Anterior cingulate cortex (tissue), 58 donors: ENCODE data around the gene TAS2R39.

Experiments used
- DNase-seq, 58 donors: peaks; one replicate each; lab custom pipeline; 2025; lab: John Stamatoyannopoulos, UW

Gene TAS2R39

DNA sequence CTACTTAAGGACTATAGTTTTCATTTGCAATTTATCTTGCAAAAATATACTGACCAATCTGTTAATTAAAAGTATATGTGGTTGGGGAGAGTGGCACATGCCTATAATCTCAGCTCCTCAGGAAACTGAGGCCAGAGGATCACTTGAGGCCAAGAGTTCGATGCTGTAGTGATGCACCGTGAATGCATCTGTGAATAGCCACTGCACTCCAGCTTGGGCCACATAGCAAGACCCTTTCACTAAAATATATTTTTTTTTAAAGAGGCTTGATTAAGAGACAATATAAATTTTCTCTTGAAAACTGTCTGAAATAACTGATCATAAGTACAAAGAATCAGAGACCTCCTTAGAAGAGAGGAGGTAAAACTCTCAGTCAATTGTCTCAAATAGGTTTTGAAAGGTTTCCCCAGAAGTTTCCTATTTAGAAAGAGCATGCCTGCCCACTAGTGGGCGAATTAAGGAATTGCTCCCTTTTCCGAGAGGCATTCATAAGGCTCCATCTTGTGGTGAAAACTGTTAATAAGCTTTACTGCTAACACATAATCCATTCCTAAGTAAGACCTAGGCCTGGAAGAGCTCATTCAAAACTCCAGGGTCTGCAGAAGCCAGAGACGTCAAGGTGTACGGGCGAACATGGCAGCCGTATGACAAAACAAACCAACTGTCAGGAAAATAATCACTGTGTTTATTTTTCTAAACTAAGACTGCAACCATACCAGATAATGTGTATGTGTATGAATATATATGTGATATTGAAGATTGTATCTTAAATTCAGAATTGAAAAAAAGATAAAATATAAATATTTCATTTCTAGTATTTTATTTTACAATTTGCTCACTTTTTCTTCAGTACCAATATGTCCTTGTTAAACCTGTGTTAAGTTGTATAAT, 31.8 kb downstream of the TAS2R39 start:
- DNase-seq, result peak in 37 of 58 donors; percentile 12 to 84 (median 34)

- peak in 23 of 58 donors; percentile 11 to 72 (median 29) for DNase-seq
These were observed 32.9 kb downstream of the TAS2R39 start for GRCh38 chr7:143216151-143216550.

DNA sequence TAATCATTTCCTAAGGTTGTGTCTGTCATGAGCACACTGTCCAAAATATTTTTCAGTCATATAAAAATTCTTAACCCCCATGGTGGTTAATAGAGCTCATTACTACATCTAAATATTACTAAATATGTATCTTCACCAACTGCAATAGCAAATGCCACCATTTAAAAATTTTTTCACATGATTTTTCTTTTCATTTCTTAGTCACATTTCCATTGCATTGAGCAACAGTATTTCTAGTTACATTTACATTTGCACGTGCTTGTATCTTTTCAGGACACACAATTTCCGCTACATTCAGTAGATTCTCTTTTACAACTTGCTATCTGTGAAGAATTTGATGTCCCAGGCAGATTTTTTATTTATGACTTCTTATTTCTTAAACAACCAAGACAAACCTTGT, 33.5 kb downstream of the TAS2R39 start:
- DNase-seq, result no peak

DNA sequence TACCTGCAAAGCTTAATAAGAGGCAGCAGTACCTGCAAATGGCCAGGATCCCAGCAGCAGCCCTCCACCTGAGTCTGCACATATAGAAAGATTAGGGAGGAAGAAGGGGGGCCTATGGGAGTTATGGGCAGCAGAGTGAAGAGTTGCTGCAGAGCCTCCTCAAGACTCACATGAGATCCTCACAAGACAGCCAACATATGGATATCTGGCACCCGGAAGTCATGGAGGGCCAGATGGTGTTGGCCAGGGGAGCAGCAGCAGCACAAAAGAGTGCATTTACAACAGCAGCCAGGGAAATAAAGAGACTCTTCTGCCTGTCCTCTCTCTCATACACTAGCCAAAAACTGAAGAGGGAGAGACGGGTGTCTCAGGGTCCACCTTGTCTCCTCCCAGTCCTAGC, 34.6 kb downstream of the TAS2R39 start:
- DNase-seq, result no peak

- no peak for DNase-seq
These were observed 38.1 kb downstream of the TAS2R39 start for GRCh38 chr7:143221286-143221685.

DNA sequence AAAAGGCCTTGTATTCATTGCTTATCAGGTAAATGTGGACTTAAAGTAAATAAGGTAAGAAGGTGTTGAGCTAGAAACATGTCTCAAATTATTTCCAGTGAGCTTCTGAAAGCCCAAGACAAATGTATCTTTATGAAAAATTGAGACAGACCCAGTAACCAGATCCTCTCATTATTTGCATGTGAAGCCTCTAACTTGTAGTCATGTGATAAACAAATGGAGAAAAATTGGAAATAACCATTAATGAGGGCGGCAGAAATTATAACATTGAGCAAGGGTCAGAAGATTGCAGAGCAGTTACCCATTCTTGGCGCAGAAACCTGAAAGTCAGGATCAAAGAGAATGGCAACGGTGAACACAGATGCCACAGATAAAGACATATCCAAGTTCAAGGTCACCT, 38.5 kb downstream of the TAS2R39 start, which contains the start of gene TAS2R40:
Gene TAS2R40, plus strand, starts transcription at position 301 of the 400 bp plus-strand sequence. Its CDS starts 42 bp downstream, at position 343.
- no peak for DNase-seq

- peak in 1 of 58 donors; percentile 31 for DNase-seq
These were observed 39.6 kb downstream of the TAS2R39 start for GRCh38 chr7:143222782-143223181.

DNA sequence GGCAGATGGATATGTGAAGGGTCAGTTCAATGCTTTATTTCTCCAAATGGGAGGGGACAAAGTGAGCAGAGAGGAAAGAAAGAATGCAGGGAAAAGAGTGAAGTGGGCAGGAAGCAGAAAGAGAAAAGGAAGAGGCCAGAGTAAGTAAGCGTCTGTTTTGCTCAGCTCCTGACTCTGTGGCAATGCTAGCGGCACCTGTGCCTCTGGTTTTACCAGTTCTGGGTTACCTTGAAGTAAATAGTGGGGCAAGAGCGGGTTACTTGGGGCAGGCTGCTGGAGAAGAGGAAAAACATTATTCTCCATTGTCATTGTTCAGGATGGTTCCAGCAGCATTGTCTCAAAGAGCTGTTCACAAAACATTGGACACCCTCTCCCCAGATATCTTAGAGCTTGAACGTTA, 40.6 kb downstream of the TAS2R39 start:
- no peak for DNase-seq

GRCh38 chr7:143225047-143225446, 41.8 kb downstream of the TAS2R39 start:
- no peak for DNase-seq

GRCh38 chr7:143227806-143228205, 44.6 kb downstream of the TAS2R39 start:
- no peak for DNase-seq

DNA sequence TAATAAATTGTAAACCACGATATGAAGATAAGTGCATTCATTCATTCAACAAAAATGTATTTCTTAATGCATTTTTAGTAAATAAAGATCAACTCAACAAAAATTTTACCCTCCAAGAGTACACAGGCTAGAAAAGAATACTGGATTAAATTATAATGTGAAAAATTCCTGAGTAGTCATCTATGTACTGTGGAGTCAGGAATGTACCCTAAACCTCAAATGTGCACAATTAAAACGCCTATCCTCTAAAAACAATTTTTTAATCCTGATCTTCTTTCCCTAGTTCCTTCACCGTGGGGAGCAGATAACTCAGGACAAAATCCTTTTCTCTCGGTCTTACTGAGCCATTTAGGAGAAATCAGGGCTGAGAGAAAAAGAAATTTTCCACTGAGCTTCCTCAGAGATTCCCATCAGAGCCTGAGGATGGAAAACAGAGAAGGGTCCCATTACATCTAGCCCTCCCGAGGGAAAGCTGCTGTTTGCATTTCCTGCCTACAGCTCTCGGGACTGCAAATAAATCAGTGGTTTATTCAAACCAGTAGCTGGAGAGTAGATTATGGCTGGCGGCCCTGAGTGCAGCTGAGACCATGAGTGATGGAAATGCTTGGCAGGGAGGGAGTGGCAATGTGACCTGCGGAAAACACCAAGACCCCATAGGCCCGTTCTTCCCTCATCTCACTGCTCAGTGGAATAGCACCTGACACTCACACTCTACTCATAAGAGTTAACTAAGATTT, 46.0 kb downstream of the TAS2R39 start:
- DNase-seq, result peak in 3 of 58 donors; percentile 21 to 26 (median 21)

GRCh38 chr7:143230602-143231457, 47.6 kb downstream of the TAS2R39 start:
- no peak for DNase-seq
